Cardiac muscle cell (in vitro differentiated cells and primary cell): Measurements from ENCODE around the gene LRRC71. TPM values are rescaled to one million over a fixed set of nuclear protein-coding genes. Genes with fewer than 3 reads are reported as not detected.

Experiments
- DNase-seq, 2 donors: peaks; one replicate each; pipeline versions ENCODE4 v3.0.0 to v3.0.0-alpha.2; 2010 to 2017; ENCODE audit warnings: low read depth in 1 of 2, low spot score in 1 of 2
- H3K27ac ChIP-seq: fragments of 200-600 bp; sonication (generic); 2 replicates; pipeline ENCODE4 v1.5.1; 2016
- H3K27me3 ChIP-seq: fragments of 200-600 bp; sonication (generic); 2 replicates; pipeline ENCODE4 v1.6.0; 2016; ENCODE audit warnings: control low read depth
- H3K36me3 ChIP-seq: fragments of 200-600 bp; sonication (generic); 2 replicates; pipeline ENCODE4 v1.5.1; 2016; ENCODE audit warnings: control low read depth
- H3K4me1 ChIP-seq: fragments of 200-600 bp; sonication (generic); 2 replicates; pipeline ENCODE4 v1.8.1; 2017; ENCODE audit warnings: low read depth, mild to moderate bottlenecking, mixed run types
- H3K4me3 ChIP-seq: fragments of 200-600 bp; sonication (generic); 2 replicates; pipeline ENCODE4 v1.5.1; 2016; ENCODE audit warnings: mild to moderate bottlenecking
- H3K9me3 ChIP-seq: fragments of 200-600 bp; sonication (generic); 2 replicates; pipeline ENCODE4 v1.5.1; 2017; ENCODE audit warnings: low read depth, mild to moderate bottlenecking, control low read depth
- polyA plus RNA-seq: library from polyadenylated mRNA; unstranded; fragments of >200 nt; fragmentation: Nextera tagmentation; extraction: Ambion mirVana; gene quantifications from 2 replicates; pipeline ENCODE4 v1.2.1, GENCODE V29; 2016
- total RNA-seq: library from RNA; depleted of rRNA; stranded (reverse); fragments of >200 nt; gene quantifications from 2 replicates; pipeline ENCODE4 v1.2.3, GENCODE V29; 2016
- TF ChIP-seq, protein P1 (sequence below): IDR thresholded peaks from 2 replicates; pipeline ENCODE4 v1.5.1; 2012; ENCODE audit warnings: low read depth, mild to moderate bottlenecking, low read length

Gene LRRC71
- total and polyA plus RNA-seq, 2 experiments from 2014 or later = 0.24 to 0.45 TPM

DNA sequence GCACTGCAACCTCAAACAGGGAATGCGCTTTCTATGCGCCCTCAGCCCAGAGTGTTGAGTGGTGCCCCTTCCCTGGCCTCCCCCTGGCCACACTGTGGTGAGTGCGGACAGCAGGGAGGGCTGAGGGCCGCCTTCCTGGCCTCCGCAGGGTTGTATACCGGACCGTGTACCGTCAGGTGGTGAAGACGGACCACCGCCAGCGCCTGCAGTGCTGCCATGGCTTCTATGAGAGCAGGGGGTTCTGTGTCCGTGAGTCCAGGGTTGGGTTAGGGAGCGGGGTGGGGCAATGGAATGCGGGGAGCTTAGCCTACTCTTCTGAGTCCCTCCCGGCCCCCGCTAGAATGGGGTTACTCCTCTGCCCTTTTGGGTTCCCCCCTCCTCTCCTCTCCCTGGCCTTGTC lies 15.3 kb upstream of the LRRC71 start:
- no peaks in the 10 kb centered on the region for H3K4me1 ChIP-seq
- no peaks in the 10 kb centered on the region for H3K36me3 ChIP-seq
- H3K27ac ChIP-seq = no peak overlapping the region
- H3K27me3 ChIP-seq = no peaks in the 10 kb centered on the region
- no peak for DNase-seq
- H3K4me3 ChIP-seq = no peak overlapping the region
- H3K9me3 ChIP-seq = no peaks in the 10 kb centered on the region
- TF ChIP-seq, protein P1, sequence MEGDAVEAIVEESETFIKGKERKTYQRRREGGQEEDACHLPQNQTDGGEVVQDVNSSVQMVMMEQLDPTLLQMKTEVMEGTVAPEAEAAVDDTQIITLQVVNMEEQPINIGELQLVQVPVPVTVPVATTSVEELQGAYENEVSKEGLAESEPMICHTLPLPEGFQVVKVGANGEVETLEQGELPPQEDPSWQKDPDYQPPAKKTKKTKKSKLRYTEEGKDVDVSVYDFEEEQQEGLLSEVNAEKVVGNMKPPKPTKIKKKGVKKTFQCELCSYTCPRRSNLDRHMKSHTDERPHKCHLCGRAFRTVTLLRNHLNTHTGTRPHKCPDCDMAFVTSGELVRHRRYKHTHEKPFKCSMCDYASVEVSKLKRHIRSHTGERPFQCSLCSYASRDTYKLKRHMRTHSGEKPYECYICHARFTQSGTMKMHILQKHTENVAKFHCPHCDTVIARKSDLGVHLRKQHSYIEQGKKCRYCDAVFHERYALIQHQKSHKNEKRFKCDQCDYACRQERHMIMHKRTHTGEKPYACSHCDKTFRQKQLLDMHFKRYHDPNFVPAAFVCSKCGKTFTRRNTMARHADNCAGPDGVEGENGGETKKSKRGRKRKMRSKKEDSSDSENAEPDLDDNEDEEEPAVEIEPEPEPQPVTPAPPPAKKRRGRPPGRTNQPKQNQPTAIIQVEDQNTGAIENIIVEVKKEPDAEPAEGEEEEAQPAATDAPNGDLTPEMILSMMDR = no peak

DNA sequence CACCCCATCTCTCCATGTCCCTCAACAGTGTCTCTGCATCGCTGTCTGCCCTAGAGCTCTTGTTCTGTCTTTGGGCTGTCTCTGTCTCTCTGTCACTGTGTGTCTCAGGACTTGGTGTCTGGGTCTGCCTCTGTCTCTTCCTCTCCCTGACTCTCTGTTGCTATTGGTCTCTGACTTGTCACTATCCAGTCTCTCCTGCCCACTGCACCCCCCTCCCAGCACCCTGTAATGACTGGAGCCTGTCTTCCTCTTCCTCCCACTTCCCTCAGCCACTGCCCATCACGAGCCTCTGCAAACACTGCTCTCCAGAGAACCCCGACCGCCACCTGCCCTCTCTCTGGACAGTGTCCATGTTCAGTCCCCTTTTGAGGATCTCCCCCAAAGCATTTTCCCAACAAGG lies 14.8 kb upstream of the LRRC71 start:
- Histone ChIP-seq H3K27me3 (no peaks in the 10 kb centered on the region), H3K4me3 (no peak overlapping the region), H3K27ac (no peak overlapping the region), H3K4me1 (no peaks in the 10 kb centered on the region), H3K9me3 (no peaks in the 10 kb centered on the region), H3K36me3 (no peaks in the 10 kb centered on the region)
- no peak for DNase-seq
- TF ChIP-seq, protein P1 = no peak

DNA sequence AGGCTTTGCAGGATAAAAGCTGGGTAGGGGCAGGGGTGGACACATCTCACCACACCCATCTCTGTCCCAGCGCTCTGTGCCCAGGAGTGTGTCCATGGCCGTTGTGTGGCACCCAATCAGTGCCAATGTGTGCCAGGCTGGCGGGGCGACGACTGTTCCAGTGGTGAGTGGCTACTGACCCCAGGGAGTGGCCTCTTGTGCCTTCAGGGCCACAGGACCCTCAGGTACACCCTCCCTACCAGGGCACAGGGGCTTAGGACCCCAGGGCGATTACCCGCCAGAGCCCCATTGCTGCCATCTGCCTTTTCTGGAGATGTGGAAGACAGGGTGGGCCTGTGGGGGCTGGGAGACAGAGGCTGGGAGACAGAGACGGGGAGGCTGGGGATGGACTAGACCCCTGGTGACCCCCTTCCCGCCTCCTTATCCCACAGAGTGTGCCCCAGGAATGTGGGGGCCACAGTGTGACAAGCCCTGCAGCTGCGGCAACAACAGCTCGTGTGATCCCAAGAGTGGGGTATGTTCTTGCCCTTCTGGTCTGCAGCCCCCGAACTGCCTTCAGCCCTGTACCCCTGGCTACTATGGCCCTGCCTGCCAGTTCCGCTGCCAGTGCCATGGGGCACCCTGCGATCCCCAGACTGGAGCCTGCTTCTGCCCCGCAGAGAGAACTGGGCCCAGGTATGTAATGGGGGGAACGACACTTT lies 14.1 kb upstream of the LRRC71 start:
- Histone ChIP-seq H3K4me1 (no peaks in the 10 kb centered on the region), H3K9me3 (no peaks in the 10 kb centered on the region), H3K27ac (no peak overlapping the region), H3K36me3 (no peaks in the 10 kb centered on the region), H3K27me3 (no peaks in the 10 kb centered on the region), H3K4me3 (no peak overlapping the region)
- TF ChIP-seq, protein P1 = no peak
- DNase-seq = no peak

DNA sequence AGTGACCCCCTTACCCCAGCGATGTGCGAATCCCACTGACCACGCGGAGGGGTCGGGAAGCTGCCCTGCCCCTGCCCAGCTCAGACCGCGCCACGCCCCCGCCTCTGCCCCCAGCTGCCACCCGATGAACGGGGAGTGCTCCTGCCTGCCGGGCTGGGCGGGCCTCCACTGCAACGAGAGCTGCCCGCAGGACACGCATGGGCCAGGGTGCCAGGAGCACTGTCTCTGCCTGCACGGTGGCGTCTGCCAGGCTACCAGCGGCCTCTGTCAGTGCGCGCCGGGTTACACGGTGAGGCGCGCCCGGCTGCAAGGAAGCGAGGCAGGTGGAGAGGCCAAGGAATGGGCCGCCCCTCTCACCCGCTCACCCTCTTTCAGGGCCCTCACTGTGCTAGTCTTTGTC lies 11.9 kb upstream of the LRRC71 start:
- no peak overlapping the region for H3K27ac ChIP-seq
- DNase-seq = no peak
- no peaks in the 10 kb centered on the region for H3K27me3 ChIP-seq
- peaks cover 5% of the 10 kb centered on the region for H3K4me1 ChIP-seq
- H3K36me3 ChIP-seq = no peaks in the 10 kb centered on the region
- TF ChIP-seq, protein P1 = no peak
- H3K4me3 ChIP-seq = no peak overlapping the region
- no peaks in the 10 kb centered on the region for H3K9me3 ChIP-seq

DNA sequence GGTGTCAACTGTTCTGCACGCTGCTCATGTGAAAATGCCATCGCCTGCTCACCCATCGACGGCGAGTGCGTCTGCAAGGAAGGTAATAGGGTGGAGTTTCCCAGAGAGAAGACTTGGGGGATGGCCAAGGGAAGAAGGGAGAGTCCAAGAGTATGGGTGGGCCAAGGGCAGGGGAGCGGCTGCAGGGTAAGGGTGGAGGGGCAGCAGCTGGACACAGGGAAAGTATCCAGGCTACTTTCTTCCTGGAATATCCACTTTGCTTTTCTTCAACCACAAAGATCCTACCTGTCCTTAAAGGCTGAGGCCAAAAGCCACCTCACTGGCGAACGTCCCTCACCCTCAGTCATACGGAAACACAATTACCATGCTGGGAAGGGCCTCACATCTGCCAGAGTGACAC lies 11.5 kb upstream of the LRRC71 start:
- no peaks in the 10 kb centered on the region for H3K36me3 ChIP-seq

More for the DNA sequence above, 11.5 kb upstream of the LRRC71 start:
- Histone ChIP-seq H3K4me1 (peaks cover 8% of the 10 kb centered on the region), H3K4me3 (no peak overlapping the region), H3K27me3 (no peaks in the 10 kb centered on the region), H3K27ac (no peak overlapping the region), H3K9me3 (no peaks in the 10 kb centered on the region)
- TF ChIP-seq, protein P1 = no peak
- DNase-seq = no peak
